GM21529 (cell line): ENCODE data around the gene SUV39H1.
A peak's percentile ranks its signal among the peaks of the same experiment; 100 is the strongest.

Source experiments
- ATAC-seq: cut with Tn5 transposase; IDR thresholded peaks from one replicate; pipeline ENCODE4 v1.9.1; 2021; ENCODE audit not compliant: unreplicated experiment

SUV39H1 gene

GRCh38 chrX:48711929-48712505 lies 15.5 kb downstream of the SUV39H1 start:
- ATAC-seq = no peak

GRCh38 chrX:48713847-48714246 lies 17.3 kb downstream of the SUV39H1 start:
- no peak for ATAC-seq

- no peak for ATAC-seq
Measured at GRCh38 chrX:48714573-48714972, 18.0 kb downstream of the SUV39H1 start.

GRCh38 chrX:48715072-48715471 lies 18.5 kb downstream of the SUV39H1 start:
- no peak for ATAC-seq

GRCh38 chrX:48715876-48716502 lies 19.5 kb downstream of the SUV39H1 start:
- ATAC-seq = no peak

GRCh38 chrX:48719958-48720357 lies 23.4 kb downstream of the SUV39H1 start:
- ATAC-seq = no peak

- ATAC-seq = no peak
Measured at GRCh38 chrX:48720577-48721250, 24.2 kb downstream of the SUV39H1 start.

GRCh38 chrX:48721916-48722315 lies 25.4 kb downstream of the SUV39H1 start:
- no peak for ATAC-seq

- ATAC-seq = no peak
Measured at GRCh38 chrX:48726596-48726995, 30.1 kb downstream of the SUV39H1 start.

GRCh38 chrX:48728653-48729052 lies 32.1 kb downstream of the SUV39H1 start:
- no peak for ATAC-seq

- no peak for ATAC-seq
Measured at GRCh38 chrX:48736303-48736702, 39.8 kb downstream of the SUV39H1 start.

GRCh38 chrX:48736878-48737212 lies 40.3 kb downstream of the SUV39H1 start:
- ATAC-seq = no peak

GRCh38 chrX:48737213-48737938 lies 40.8 kb downstream of the SUV39H1 start:
- peak; percentile 97 for ATAC-seq

GRCh38 chrX:48737940-48738339 lies 41.4 kb downstream of the SUV39H1 start:
- ATAC-seq = no peak

- no peak for ATAC-seq
Measured at GRCh38 chrX:48741834-48742233, 45.3 kb downstream of the SUV39H1 start.

- no peak for ATAC-seq
Measured at GRCh38 chrX:48745222-48745621, 48.7 kb downstream of the SUV39H1 start.

- no peak for ATAC-seq
Measured at GRCh38 chrX:48747415-48748016, 51.0 kb downstream of the SUV39H1 start.

- ATAC-seq = no peak
Measured at GRCh38 chrX:48749182-48749581, 52.6 kb downstream of the SUV39H1 start.

- no peak for ATAC-seq
Measured at GRCh38 chrX:48751343-48751742, 54.8 kb downstream of the SUV39H1 start.

GRCh38 chrX:48752498-48752897 lies 56.0 kb downstream of the SUV39H1 start:
- ATAC-seq = no peak

GRCh38 chrX:48753708-48754228 lies 57.2 kb downstream of the SUV39H1 start:
- no peak for ATAC-seq
